HG03025 (cell line): ENCODE data around the gene NTM.

Source experiments
- ATAC-seq: cut with Tn5 transposase; IDR thresholded peaks from one replicate; pipeline ENCODE4 v1.9.1; 2021; ENCODE audit warnings: mild to moderate bottlenecking, moderate library complexity; ENCODE audit not compliant: unreplicated experiment, low FRiP score

Gene NTM

DNA sequence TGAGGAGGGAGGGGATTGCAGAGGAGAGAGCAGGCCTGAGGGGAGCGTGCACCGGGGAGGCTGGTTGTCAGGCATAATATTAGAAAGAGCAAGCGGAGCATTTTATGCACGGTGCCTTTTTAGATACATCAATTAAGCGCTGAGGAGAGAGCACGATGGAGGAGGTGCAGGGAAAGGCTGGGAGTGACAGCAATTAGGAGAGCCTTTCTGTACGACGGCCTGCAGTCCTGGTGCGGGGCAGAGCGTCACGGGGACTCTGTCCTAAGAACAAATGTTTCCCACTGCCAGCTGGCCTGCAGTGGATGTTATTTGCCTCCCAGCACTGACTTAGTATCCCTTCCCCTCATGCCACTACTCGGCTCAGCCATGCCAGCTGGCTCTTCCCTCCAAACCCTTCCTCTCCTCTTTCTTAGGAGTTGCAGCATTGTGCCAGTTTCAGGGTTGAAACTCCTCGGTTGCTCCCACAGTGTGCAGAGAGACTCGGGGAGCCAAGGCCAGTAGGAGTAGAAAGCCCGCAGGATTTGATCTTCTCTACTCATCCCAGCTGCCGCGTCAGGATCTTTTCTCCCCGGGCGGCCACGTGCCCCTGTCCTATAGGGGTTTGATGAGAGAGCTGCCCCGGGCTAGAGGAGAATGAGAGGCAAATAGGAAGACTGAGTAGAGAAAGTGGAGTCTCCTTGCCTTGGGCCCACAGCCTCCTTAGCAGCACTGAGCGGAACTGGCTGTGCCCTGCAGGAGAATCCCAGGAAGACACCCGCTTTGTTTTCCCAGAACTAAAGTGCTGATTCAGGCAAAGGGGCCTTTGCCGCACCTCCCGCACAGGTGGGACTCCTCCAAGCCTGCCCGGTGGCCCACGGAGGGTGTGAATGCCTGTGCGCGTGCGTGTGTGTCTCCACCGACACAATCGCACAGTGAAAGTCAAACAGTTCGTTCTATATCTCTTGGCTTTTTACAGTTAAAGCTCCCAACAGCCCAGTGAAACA is 875.3 kb downstream of the NTM start:
- ATAC-seq = no peak

DNA sequence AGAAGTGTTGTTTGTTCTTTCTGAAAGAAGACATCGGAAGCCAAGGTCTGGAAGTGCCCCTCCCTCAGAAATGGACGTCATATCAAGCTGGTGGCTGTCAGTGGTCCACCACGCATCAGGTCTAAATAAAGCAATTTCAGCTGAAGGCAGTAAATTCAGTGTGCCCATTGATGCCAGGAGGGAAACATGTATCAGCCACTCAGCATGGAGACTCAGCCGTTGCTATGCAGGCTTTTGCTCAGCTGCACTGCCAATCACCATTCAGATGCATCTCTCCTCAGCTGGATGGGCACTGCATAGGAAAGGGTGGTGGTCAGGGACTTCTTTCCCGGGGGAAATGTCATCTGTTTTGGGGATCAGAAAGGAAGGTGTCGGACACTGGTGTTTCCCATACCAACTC is 878.2 kb downstream of the NTM start:
- ATAC-seq = no peak

DNA sequence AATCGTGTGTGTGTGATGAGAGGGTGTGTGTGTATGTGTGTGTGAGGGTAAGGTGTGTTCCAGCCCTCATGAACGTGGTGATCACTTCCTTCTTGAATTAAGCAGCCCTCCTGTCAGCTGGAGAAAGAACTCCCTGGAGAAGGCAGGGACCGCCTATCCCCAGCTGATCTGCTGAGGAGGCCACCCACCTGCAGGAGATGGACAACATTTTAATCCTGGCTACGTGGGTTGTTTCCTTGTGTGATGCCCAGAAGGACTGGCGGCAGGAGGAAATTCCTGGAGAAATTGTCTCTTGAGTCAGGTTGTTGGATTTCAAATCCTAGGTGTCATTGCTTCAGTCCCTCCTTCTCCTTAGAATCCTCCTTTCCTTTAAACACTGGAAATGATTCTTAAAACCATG is 878.8 kb downstream of the NTM start:
- no peak for ATAC-seq

DNA sequence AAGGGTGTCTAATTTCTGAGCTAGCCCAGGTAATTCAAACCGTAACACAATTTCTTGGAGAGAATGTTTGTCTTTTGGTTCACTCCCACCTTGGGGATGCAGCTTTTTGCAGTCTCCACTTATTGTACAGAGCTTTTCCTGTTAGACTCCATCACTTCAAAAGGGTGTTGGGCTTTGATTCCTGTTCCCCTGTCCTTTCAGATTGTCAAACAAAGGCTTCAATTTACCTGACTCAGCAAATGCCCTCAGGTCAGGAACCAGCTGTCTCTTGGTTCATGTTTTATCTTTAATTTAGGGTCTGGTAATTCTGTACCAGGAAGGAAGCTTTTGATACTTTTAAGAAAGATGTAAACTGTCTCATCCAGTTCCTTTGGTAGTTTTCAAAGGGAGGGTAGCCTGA is 880.6 kb downstream of the NTM start:
- ATAC-seq = no peak

DNA sequence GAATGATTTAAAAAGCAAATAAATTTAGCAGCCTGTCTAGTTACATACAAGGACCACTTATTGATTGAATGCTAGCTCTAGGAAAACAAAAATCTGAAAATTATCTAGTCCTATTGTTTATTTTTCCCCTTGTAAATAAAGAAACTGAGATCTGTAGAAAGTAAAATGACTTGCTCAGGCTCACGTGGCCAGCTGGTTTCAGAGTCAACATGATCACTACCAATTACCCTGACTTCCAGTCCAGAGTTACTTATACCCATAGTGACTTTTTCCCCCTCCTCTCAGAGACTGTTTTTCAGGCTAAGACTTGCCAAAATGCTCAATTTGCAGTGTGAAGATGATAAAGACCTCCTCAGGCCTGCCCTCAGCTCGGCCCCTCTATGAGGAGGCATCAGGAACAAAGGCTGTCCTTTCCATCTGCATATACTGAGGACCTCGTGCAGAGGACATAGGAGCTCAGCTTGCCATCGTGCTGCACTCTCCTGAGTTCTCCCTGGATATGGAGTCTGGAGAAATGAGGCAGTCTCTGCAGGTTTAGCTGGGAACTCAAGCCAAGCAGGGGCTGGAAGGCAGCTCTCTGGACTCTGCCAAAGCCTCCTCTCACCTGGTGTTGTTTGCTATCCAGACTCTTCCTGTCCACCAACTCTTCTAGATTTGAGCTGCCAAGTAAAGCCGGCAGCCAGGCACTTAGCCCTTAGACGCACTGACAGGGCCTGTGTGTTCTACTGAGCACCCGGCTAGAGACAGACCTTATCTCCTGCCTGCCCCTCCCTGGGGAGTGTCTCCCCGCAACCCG is 883.3 kb downstream of the NTM start:
- no peak for ATAC-seq

DNA sequence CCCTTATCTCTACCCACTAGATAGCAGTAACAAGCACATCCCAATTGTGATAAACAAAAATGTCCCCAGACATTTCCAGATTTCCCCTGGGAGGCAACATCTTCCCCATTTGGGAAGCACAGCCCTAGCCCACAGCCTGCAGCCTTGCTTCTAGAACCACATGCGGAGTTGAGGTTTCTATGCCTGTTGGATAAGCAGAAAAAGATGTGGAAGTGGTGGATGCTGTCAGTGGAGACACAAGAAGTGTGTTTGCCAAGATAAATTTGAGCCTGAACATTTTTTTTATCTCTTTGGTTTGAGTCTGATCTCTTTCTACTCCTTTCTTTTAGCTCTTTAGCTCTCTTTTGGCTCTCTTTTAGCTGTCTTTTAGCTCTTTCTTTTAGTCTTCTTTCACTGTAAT is 884.5 kb downstream of the NTM start:
- no peak for ATAC-seq

DNA sequence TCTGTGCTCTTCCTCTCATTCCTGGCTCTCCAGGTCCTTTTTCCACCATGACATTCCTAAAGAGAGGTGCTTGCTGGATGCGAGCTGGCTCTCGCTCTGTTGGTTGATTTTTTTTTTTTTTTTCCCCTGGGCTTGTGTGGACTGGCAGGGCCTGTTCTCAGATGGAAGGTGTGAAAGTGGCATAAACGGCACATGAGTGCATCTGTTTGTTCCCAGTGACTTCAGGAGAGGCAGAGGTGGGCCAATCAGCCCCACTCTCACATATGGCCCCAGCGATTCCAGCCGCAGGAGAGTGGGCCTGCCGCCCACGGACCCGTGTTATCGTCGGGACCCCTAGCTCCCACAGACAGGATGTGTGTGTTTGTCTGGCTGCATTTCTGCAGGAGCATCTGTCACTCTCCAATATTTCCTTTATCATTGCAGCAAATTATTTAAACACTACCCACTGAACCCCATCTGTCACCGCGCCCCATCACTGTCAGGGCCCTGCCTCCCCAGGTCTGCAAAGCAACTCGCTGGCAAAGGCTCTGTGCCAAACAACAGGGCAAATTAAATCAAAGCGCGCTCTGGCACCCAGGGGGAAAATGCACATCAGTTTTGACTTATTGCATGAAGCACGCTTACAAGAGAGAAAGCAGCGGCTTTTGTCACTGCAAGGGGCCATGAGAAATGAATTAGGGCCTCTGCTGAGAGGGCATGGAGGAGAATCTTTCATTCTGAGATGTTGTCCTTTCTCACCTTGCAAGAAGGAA is 886.3 kb downstream of the NTM start:
- no peak for ATAC-seq

DNA sequence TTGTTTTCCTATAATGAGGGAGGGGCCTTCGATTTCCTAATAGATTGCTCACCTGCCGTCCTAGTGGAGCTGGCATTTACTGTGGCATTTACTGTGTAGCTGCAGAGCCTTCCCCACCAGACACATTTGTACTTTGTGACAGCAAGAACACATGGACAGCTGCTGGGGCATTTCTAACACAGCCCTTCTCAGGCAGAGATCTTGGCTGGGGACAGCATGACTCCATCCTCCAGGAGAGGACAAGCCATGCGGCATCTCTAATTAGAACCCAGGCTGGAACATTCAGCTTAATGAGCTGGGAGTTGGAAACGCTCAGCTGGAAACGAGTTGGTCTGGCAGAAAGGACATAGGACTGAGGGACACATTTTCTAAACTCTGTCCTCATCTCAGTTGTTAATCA is 887.5 kb downstream of the NTM start:
- no peak for ATAC-seq

DNA sequence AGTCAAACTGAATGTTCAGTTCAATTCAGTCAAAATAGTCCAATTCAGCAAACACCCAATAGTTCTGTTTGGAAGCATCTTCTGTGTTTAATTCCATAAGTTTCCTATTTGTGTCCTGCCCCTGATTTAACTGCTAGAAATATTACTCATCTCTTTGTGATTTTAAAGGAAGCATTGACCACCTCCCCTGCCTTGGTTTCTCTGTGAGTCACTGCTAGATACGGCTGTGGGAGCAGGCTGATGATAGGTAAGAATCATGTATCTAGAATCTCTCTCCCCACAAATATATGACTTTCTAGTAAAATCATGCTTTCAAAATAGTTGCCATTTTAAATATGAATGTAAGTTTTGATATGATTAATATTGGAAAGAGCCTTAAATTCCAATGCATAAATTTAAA is 888.5 kb downstream of the NTM start:
- no peak for ATAC-seq

DNA sequence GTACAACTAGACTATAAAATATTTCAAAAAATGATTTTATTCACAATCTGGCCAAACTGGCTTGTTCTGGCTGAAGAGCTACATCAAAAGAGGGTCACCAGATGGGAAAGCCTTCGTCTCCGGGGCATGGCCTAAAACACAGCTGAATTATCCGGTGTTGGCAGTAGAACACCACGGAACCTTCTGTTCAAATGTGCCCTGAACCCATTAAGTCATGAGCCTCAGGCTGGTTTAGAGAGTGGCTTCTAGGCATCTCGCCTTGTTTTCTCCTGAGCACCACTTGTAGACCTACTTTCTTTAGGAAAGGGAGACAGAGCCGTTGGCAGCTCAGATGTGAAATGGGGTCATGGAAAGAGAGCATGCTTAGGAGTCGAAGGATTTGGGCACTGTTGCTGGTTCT is 890.2 kb downstream of the NTM start:
- ATAC-seq = no peak

DNA sequence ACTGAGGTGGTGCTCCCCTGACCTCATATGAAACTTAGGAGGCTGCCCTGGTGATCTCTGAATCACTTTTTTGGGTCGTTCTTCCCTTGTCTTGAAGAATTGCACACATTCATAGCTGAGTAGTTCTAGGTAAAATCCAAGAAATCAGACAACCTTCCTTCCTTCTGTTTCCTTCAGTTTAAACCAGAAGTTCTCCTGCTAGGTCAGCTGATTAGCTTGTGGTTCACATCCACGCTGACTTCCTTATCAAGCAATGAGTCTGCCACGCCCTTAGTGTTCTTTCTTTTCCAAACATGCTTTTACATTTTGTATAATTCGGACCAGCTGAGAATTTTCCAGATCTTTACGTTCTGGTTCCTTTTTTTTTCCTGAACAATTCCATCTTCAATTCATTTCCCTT is 892.8 kb downstream of the NTM start:
- ATAC-seq = no peak

DNA sequence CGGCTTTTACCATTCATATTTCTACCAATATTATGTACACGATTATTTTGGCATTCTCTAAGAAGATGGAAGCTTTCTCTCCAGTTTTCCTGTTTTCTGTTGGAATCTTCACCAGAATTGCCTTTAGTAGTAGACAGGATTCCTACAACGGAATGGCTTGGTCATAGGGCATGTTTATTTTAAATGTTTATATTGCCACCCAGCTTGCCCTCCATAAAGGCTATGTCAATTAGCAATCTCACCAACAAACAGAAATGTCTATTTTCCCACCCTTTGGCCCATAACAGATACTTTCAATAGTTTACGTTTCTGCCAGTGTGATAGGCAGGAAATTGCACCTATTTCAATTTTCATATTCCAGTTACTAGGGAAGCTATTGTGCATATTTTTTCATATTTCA is 893.5 kb downstream of the NTM start:
- ATAC-seq = no peak

DNA sequence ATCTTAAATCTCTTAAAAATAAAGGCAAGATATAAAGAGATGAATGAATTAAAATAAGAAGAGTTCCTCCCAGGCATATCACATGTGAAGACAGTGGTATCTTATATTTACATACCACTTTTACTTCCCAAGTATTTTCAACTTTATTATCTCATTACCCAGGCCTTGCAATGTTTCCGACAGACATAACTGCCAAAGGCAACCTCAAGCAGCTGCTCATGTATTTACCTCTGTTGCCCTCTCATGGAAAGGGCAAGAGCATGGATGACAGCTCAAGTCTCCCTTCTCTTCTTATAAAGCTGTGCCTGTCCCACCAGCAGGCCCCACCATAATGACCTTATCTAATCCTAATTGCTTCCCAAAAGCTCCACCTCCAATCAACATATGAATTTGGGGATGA is 894.2 kb downstream of the NTM start:
- ATAC-seq = no peak

DNA sequence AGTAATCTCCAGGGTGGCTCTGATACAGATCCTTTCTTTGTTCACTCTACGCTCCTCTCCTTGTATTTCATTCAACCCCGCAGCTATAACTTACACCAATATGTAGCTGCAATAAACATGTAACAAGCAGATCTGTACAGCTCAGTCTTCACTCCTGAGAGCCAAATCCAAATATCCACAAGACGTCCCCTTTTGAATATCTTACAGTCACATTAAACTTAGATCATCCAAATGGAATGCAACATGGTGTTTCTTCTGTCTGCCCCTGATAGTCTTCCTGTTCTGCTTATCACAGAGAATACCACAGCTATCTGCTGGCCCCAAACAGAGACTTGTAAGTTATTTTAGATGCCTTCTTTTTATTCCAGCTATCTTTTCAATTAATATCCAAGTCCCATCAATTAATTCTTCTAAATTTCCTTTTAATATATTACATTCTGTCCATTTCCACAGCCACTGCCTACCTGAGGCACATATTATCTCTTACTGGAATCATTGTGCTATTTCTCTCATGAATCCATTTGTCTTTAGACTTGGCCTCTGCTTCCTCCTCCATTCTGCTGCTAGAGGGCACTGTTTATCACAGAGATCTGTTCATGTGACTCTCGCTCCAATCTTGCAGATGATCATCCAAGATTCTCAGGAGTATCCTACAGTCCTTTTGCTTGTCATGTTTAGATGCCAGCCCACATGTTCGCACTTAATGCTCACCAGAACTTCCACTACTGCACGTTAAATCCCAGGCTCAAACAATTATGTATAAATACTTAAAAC is 908.6 kb downstream of the NTM start:
- ATAC-seq = no peak

DNA sequence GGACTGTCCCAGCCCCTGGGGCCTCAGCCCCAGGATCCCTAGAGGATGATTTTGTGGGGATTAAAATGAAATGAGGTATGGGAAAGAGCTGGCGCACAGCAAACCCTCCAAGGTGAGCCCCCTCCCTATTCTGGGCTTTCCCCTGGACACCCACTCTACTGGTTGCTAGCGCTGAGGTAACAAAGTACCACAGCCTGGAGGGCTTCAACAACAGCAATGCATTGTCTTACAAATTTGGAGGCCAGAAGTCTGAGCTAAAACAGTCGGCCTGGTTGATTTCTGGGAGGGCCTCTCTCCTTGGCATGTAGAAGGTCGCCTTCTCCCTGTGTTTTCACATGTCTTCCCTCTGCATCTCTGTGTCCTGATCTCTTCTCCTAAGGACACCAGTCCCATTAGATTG is 913.6 kb downstream of the NTM start:
- no peak for ATAC-seq

DNA sequence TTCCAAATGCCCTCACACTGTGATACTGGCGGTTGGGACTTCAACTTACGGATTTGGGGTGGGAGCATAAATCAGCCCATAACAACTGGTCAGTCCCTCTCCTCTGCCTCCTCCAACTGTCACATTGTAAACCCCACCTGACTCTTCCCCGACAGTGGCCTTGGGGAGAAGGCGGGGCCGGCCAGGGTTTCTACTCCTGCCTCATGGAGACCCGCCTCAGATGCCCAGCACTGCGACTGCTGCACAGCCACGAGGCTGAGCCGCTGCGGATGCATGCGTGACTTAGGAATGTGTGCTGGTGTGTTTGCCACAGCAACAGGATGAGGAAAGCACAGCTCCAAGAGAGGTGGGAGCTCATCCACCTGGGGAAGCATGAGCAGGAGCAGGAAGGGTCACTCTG is 914.2 kb downstream of the NTM start:
- no peak for ATAC-seq

DNA sequence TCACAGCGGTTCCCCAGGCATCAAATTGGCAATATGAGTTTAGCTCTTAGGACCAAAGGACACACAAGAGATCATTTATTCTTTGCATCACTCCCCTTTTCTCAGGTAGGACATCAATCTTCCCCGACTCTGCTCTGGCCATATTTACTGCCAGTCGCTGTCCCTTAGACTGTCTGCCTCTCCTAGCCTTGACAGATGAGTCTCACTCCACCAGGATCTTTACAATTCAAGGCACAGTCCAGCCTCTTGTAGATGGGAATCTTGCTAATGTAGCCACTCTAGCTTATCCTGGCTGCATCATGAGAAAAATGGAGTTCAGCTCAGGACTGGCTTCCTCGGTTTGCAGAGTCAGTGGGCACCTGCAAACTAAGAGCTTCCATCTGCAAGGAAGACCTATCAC is 915.2 kb downstream of the NTM start:
- no peak for ATAC-seq

DNA sequence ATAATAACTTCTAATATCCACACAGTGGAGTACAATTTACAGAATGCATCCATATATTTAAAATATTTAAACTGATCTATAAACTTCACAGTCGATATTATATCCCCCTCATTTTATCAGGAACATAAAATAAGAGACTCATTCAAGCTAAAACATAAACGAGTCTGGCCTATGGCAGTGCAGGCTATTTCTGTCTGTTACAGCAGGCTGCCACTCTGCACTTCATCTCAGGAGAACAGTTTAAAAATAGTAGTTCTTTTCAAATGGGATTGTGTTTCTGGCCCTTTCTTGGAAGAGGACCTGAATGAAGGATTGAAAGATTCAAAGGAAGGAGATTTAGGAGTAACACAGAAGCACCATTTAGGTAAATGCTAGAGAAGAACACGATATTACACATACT is 915.7 kb downstream of the NTM start:
- no peak for ATAC-seq

DNA sequence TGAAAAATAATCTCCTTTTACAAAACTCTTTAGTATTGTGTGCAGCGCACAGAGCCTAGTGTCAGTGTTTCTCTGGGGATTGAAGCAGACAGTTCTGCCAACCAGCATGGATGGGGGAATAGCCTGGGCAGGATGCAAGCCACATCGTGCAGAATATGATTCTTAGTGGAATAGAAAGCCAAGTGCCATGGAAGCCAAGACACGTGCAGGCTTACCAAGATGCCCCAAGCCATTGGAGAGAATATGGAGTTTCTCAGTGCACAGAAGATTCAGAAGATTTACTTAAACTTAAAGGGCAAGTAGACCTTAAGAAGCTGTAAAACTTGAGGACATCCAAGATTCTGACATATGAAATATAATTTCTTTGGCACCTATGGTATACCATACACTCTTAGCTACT is 917.6 kb downstream of the NTM start:
- no peak for ATAC-seq

DNA sequence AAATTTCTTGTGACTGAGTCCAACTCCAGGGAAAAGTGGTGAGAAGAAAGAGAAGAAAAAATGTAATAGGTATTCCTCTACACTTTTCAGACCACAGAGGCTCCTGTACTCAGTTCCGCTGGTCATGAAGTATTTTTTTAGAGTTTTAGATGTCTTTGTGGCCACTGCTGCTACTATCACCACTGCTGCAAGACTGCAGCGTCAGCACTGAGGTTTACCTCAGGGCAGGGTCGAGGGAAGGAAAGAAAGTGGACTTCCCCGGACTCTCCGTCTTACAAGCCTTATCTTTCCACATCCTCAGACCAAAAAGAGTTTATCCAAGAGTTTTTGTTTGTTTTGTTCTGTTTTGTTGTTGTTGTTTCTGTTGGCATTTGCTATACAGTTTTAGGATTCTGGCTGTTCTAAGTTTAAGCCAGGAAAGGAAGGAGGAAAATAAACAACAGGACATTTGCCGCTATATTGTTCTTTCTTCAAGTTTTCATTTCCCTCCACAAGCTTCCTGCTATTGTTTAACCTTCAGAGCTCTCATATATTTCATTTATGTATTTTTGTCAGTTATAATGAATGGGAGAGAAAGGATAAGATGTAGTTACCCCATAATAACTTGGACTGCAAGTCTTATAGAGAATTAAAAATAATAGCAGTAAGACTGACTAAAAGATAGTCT is 919.3 kb downstream of the NTM start:
- no peak for ATAC-seq
